Endothelial cell of umbilical vein (primary cell): ENCODE results near the gene RGS12. TPM values are rescaled to one million over a fixed set of nuclear protein-coding genes. Genes with fewer than 3 reads are reported as not detected.

ENCODE experiments used
- BruUV-seq: library from RNA; stranded (reverse); fragments of 400-500 nt; replicated peaks from 2 replicates; lab custom pipeline; 2021; lab: Mats Ljungman, UMichigan
- CTCF ChIA-PET: fragments of 300-600, 350-600 bp; sonication (Branson Sonifier 250); formaldehyde crosslinking; loops from one replicate; lab custom pipeline; 2021; ENCODE audit warnings: antibody characterized with exemption, inconsistent platforms; lab: Charles Lee
- POLR2A ChIA-PET: fragments of 300-600, 350-600 bp; sonication (Branson Sonifier 250); formaldehyde crosslinking; loops from one replicate; lab custom pipeline; 2021; ENCODE audit warnings: antibody characterized with exemption, inconsistent platforms; lab: Charles Lee
- DNase-seq: peaks from one replicate; pipeline ENCODE4 v3.0.0-alpha.2; 2011; ENCODE audit warnings: low read depth, low spot score
- FAIRE-seq: peaks from 2 replicates; lab custom pipeline; 2011; peaks lifted over from hg19 to GRCh38; lab: Jason Lieb, UNC
- H2AFZ ChIP-seq: 2 replicates; pipeline ENCODE4 v1.6.0; 2012; ENCODE audit warnings: low read depth, low read length, control low read depth, inconsistent platforms
- H3K27ac ChIP-seq: 2 replicates; pipeline ENCODE4 v1.5.1; 2011; ENCODE audit warnings: low read depth, mild to moderate bottlenecking, control low read depth, low read length, moderate library complexity; ENCODE audit not compliant: insufficient read depth
- H3K27me3 ChIP-seq, 2 experiments: 2 replicates each; pipeline versions ENCODE4 v1.6.0 to v1.6.1; 2011; ENCODE audit warnings: low read length in 2 of 2, mixed read lengths in 1 of 2; ENCODE audit not compliant: control insufficient read depth in 2 of 2, insufficient read depth in 2 of 2
- H3K36me3 ChIP-seq, 2 experiments: 2 replicates in 1 of 2; 3 replicates in 1 of 2; pipeline ENCODE4 v1.5.1; 2011; ENCODE audit warnings: low read length in 2 of 2, mild to moderate bottlenecking in 1 of 2, moderate library complexity in 1 of 2; ENCODE audit not compliant: control insufficient read depth in 2 of 2, insufficient read depth in 2 of 2; ENCODE audit errors: extremely low read depth in 1 of 2
- H3K4me1 ChIP-seq: 3 replicates; pipeline ENCODE4 v1.5.1; 2011; ENCODE audit warnings: mild to moderate bottlenecking, low read length; ENCODE audit not compliant: control insufficient read depth, insufficient read depth; ENCODE audit errors: extremely low read depth
- H3K4me2 ChIP-seq: 2 replicates; pipeline ENCODE4 v1.6.1; 2011; ENCODE audit warnings: low read length, control low read depth, mixed read lengths; ENCODE audit not compliant: insufficient read depth
- H3K4me3 ChIP-seq, 3 experiments: fragments of 200-600 bp in 1 of 3; sonication (generic), shearing (Covaris generic) in 1 of 3; replicated peaks in 1 of 3; 2 replicates each; pipeline ENCODE4 v1.5.1; 2011 to 2016; ENCODE audit warnings: control low read depth in 3 of 3, low read length in 3 of 3, mild to moderate bottlenecking in 2 of 3, inconsistent platforms in 1 of 3, low read depth in 1 of 3, moderate library complexity in 1 of 3; ENCODE audit not compliant: insufficient read depth in 1 of 3
- H3K79me2 ChIP-seq: 2 replicates; pipeline ENCODE4 v1.6.0; 2012; ENCODE audit warnings: low read length, inconsistent platforms; ENCODE audit not compliant: control insufficient read depth, insufficient read depth
- H3K9ac ChIP-seq: replicated peaks from 2 replicates; pipeline ENCODE3; 2011; ENCODE audit warnings: low read length, control low read depth; ENCODE audit not compliant: insufficient read depth; ENCODE audit errors: extremely low read depth
- H3K9me1 ChIP-seq: replicated peaks from 3 replicates; pipeline ENCODE4 v1.6.0; 2011; ENCODE audit warnings: mild to moderate bottlenecking, low read length; ENCODE audit not compliant: control insufficient read depth, insufficient read depth; ENCODE audit errors: extremely low read depth
- H3K9me3 ChIP-seq: replicated peaks from 2 replicates; pipeline ENCODE4 v1.5.1; 2012; ENCODE audit warnings: low read length, inconsistent platforms; ENCODE audit not compliant: control insufficient read depth, insufficient read depth
- H4K20me1 ChIP-seq: replicated peaks from 2 replicates; pipeline ENCODE3; 2011; ENCODE audit warnings: mild to moderate bottlenecking, low read length; ENCODE audit not compliant: control insufficient read depth, insufficient read depth; ENCODE audit errors: extremely low read depth
- EZH2 ChIP-seq: IDR thresholded peaks from 2 replicates; pipeline ENCODE4 v1.6.1; 2012; ENCODE audit warnings: borderline replicate concordance, low read depth, mild to moderate bottlenecking, moderate library complexity, low read length, inconsistent platforms; ENCODE audit not compliant: severe bottlenecking
- FOS ChIP-seq: IDR thresholded peaks from 2 replicates; pipeline ENCODE4 v1.6.1; 2011; ENCODE audit warnings: mild to moderate bottlenecking, low read length, moderate library complexity, borderline replicate concordance; ENCODE audit not compliant: insufficient read depth
- GATA2 ChIP-seq: IDR thresholded peaks from 2 replicates; pipeline ENCODE4 v1.7.0; 2011; ENCODE audit warnings: low read depth, mild to moderate bottlenecking, moderate library complexity, mixed read lengths, low read length; ENCODE audit not compliant: insufficient read length, insufficient read depth
- JUN ChIP-seq: IDR thresholded peaks from 2 replicates; pipeline ENCODE4 v1.6.1; 2011; ENCODE audit warnings: borderline replicate concordance, low read depth; ENCODE audit not compliant: insufficient read length, insufficient read depth
- MYC ChIP-seq: IDR thresholded peaks from one replicate; pipeline ENCODE4 v1.6.1; 2011; ENCODE audit warnings: mild to moderate bottlenecking, low read depth, low read length
- POLR2A ChIP-seq: IDR thresholded peaks from 2 replicates; pipeline ENCODE4 v1.6.1; 2012; ENCODE audit warnings: low read depth, mild to moderate bottlenecking, control low read depth, low read length
- POLR2AphosphoS5 ChIP-seq: IDR thresholded peaks from 2 replicates; pipeline ENCODE4 v1.6.1; 2012; ENCODE audit warnings: low read depth, mild to moderate bottlenecking, control low read depth, low read length, moderate library complexity; ENCODE audit not compliant: insufficient read depth
- dilution Hi-C: fragments of 300-500 bp; cut with MboI; formaldehyde crosslinking; loops from one replicate; pipeline ENCODE4 v1.15.0; 2019; ENCODE audit warnings: low sequenced_read_pairs; ENCODE audit not compliant: extremely low pct_ligation_motif_present
- intact Hi-C: fragments of 100-400 bp; cut with micrococcal nuclease; formaldehyde crosslinking; loops from one replicate; pipeline ENCODE4 v1.10.0; 2022
- polyA plus RNA-seq, 4 experiments: library from polyadenylated mRNA; depleted of rRNA in 3 of 4; stranded (reverse) in 3 of 4; unstranded in 1 of 4; fragments of >200 nt; gene quantifications; 2 replicates each; pipeline versions ENCODE4 v1.2.1 to v1.2.3, GENCODE V29; 2011 to 2012; ENCODE audit warnings: missing spikeins in 1 of 4
- total RNA-seq: library from RNA; stranded (reverse); gene quantifications from 2 replicates; pipeline ENCODE4 v1.2.3, GENCODE V29; 2021
- TF ChIP-seq, protein P1 (sequence below): IDR thresholded peaks from 2 replicates; pipeline ENCODE4 v1.6.1; 2011; ENCODE audit not compliant: insufficient read depth, insufficient read length
- TF ChIP-seq, protein P2 (sequence below), 2 donors: IDR thresholded peaks; 1 replicate in 1 of 2; 2 replicates in 1 of 2; pipeline ENCODE4 v1.5.1; 2011; ENCODE audit warnings: low read length in 2 of 2, mild to moderate bottlenecking in 2 of 2, moderate library complexity in 2 of 2, control low read depth in 1 of 2, inconsistent platforms in 1 of 2, low read depth in 1 of 2; ENCODE audit not compliant: insufficient read depth in 1 of 2; ENCODE audit errors: extremely low read depth in 1 of 2

Gene RGS12
- total and polyA plus RNA-seq, 2 donors (not counting 3 experiments of a cell fraction or from before 2014, with no cell fraction given): 65.2 to 75.4 TPM

DNA sequence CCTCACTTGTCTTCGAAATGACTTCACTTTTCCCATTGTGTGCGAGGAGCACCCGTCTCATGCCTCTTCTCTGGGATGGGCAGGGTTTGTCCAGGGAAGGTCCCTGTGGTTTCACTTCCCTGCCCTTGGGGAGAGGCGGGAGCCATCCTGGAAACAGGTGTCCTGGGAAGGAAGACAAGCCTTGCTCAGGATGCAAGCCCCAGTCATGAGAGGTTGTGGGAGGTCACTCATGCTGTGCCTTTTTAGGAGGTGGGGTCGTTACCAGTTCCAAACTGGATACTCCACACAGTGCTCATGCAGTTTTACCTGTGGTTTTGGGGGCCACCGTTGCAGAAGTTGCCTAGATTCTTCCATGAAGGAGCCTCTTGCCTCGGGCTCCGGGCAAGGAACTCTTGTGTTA is 3.8 kb downstream of the RGS12 start:
- H3K4me1 ChIP-seq: peaks cover 27% of the 10 kb centered on the region
- BruUV-seq: TSS peak; percentile 4
- TF ChIP-seq FOS: no peak
- TF ChIP-seq MYC: no peak
- TF ChIP-seq POLR2AphosphoS5: no peak
- no peak for TF ChIP-seq POLR2A
- TF ChIP-seq GATA2: no peak
- TF ChIP-seq EZH2: no peak
- TF ChIP-seq, protein P1, sequence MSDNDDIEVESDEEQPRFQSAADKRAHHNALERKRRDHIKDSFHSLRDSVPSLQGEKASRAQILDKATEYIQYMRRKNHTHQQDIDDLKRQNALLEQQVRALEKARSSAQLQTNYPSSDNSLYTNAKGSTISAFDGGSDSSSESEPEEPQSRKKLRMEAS: no peak
- TF ChIP-seq, protein P2, sequence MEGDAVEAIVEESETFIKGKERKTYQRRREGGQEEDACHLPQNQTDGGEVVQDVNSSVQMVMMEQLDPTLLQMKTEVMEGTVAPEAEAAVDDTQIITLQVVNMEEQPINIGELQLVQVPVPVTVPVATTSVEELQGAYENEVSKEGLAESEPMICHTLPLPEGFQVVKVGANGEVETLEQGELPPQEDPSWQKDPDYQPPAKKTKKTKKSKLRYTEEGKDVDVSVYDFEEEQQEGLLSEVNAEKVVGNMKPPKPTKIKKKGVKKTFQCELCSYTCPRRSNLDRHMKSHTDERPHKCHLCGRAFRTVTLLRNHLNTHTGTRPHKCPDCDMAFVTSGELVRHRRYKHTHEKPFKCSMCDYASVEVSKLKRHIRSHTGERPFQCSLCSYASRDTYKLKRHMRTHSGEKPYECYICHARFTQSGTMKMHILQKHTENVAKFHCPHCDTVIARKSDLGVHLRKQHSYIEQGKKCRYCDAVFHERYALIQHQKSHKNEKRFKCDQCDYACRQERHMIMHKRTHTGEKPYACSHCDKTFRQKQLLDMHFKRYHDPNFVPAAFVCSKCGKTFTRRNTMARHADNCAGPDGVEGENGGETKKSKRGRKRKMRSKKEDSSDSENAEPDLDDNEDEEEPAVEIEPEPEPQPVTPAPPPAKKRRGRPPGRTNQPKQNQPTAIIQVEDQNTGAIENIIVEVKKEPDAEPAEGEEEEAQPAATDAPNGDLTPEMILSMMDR (IDR thresholded peaks at IDR 0.05; ENCODE audit: extremely low read depth in 1 of 2, insufficient read depth in 1 of 2, low read depth in 1 of 2, low read length in 2 of 2): no peak
- TF ChIP-seq JUN: no peak
- intact Hi-C loops (no loop called here), dilution Hi-C loops (no loop called here)
- DNase-seq (no peak), FAIRE-seq (no peak)
- no peak overlapping the region for H3K27ac ChIP-seq
- H3K4me3 ChIP-seq: no peak overlapping the region
- no peak overlapping the region for H2AFZ ChIP-seq
- no peaks in the 10 kb centered on the region for H3K36me3 ChIP-seq
- no peaks in the 10 kb centered on the region for H3K9me3 ChIP-seq
- H3K79me2 ChIP-seq: peaks cover 79% of the 10 kb centered on the region
- POLR2A ChIA-PET: no interaction called here
- no peaks in the 10 kb centered on the region for H4K20me1 ChIP-seq
- H3K4me2 ChIP-seq: no peak overlapping the region
- CTCF ChIA-PET: no interaction called here
- no peak overlapping the region for H3K9ac ChIP-seq
- no peaks in the 10 kb centered on the region for H3K9me1 ChIP-seq
- no peaks in the 10 kb centered on the region for H3K27me3 ChIP-seq
